ENCODE measurements around the gene BHLHE40.

DNA sequence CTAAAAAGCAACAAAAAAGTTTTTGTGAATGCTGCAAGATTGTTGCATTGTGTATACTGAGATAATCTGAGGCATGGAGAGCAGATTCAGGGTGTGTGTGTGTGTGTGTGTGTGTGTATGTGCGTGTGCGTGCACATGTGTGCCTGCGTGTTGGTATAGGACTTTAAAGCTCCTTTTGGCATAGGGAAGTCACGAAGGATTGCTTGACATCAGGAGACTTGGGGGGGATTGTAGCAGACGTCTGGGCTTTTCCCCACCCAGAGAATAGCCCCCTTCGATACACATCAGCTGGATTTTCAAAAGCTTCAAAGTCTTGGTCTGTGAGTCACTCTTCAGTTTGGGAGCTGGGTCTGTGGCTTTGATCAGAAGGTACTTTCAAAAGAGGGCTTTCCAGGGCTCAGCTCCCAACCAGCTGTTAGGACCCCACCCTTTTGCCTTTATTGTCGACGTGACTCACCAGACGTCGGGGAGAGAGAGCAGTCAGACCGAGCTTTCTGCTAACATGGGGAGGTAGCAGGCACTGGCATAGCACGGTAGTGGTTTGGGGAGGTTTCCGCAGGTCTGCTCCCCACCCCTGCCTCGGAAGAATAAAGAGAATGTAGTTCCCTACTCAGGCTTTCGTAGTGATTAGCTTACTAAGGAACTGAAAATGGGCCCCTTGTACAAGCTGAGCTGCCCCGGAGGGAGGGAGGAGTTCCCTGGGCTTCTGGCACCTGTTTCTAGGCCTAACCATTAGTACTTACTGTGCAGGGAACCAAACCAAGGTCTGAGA is 4.7 kb downstream of the BHLHE40 start:
- TF ChIP-seq, protein P1, sequence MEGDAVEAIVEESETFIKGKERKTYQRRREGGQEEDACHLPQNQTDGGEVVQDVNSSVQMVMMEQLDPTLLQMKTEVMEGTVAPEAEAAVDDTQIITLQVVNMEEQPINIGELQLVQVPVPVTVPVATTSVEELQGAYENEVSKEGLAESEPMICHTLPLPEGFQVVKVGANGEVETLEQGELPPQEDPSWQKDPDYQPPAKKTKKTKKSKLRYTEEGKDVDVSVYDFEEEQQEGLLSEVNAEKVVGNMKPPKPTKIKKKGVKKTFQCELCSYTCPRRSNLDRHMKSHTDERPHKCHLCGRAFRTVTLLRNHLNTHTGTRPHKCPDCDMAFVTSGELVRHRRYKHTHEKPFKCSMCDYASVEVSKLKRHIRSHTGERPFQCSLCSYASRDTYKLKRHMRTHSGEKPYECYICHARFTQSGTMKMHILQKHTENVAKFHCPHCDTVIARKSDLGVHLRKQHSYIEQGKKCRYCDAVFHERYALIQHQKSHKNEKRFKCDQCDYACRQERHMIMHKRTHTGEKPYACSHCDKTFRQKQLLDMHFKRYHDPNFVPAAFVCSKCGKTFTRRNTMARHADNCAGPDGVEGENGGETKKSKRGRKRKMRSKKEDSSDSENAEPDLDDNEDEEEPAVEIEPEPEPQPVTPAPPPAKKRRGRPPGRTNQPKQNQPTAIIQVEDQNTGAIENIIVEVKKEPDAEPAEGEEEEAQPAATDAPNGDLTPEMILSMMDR (IDR thresholded peaks at IDR 0.05; ENCODE audit: poor library complexity): no peak
- TF ChIP-seq EZH2phosphoT487 (IDR thresholded peaks at IDR 0.05; ENCODE audit: low read depth, severe bottlenecking, unreplicated experiment): no peak
